Endometrial microvascular endothelial cells (primary cell): ENCODE data around the gene MAD1L1. TPM values are rescaled to one million over a fixed set of nuclear protein-coding genes. Genes with fewer than 3 reads are reported as not detected.
"Not testable (repeated sequence)": the region's sequence is repeated elsewhere in the genome, so short reads cannot be mapped to it uniquely, and the experiment has no call there.

Experiments
- in situ Hi-C: cut with HindIII; loops from 2 replicates; pipeline ENCODE4 v1.10.0; 2017; ENCODE audit warnings: low sequenced_read_pairs, low pct_unique_long_range_greater_than_20kb; ENCODE audit errors: inconsistent ontology term
- total RNA-seq: library from RNA; depleted of rRNA; stranded (reverse); fragments of >200 nt; gene quantifications from one replicate; pipeline ENCODE4 v1.2.3, GENCODE V29; 2015; ENCODE audit errors: inconsistent ontology term

Gene MAD1L1
- total RNA-seq, 1 donor from 2014 or later: 44.7 TPM

- in situ Hi-C loops: no loop called here
Measured at GRCh38 chr7:1931256-1931950, 301.3 kb downstream of the MAD1L1 start.

- in situ Hi-C loops: no loop called here
Measured at GRCh38 chr7:1930381-1931065, 302.2 kb downstream of the MAD1L1 start.

- in situ Hi-C loops: not testable (repeated sequence)
Measured at GRCh38 chr7:1929349-1929925, 303.3 kb downstream of the MAD1L1 start.

- in situ Hi-C loops: no loop called here
Measured at GRCh38 chr7:1928645-1929348, 303.9 kb downstream of the MAD1L1 start.

GRCh38 chr7:1927937-1928644, 304.7 kb downstream of the MAD1L1 start:
- in situ Hi-C loops: no loop called here

GRCh38 chr7:1926908-1927306, 305.8 kb downstream of the MAD1L1 start:
- in situ Hi-C loops: no loop called here

GRCh38 chr7:1925973-1926907, 306.5 kb downstream of the MAD1L1 start:
- in situ Hi-C loops: no loop called here

GRCh38 chr7:1925349-1925748, 307.4 kb downstream of the MAD1L1 start:
- in situ Hi-C loops: no loop called here

GRCh38 chr7:1924258-1924817, 308.4 kb downstream of the MAD1L1 start:
- in situ Hi-C loops: no loop called here

GRCh38 chr7:1923409-1924257, 309.1 kb downstream of the MAD1L1 start:
- in situ Hi-C loops: no loop called here

- in situ Hi-C loops: no loop called here
Measured at GRCh38 chr7:1922870-1923236, 309.9 kb downstream of the MAD1L1 start.

- in situ Hi-C loops: no loop called here
Measured at GRCh38 chr7:1922071-1922869, 310.5 kb downstream of the MAD1L1 start.

- in situ Hi-C loops: no loop called here
Measured at GRCh38 chr7:1920881-1921280, 311.9 kb downstream of the MAD1L1 start.

- in situ Hi-C loops: no loop called here
Measured at GRCh38 chr7:1920266-1920681, 312.5 kb downstream of the MAD1L1 start.

- in situ Hi-C loops: no loop called here
Measured at GRCh38 chr7:1919539-1920265, 313.0 kb downstream of the MAD1L1 start.
